Measurements from ENCODE around the gene UMAD1. TPM values are rescaled to one million over a fixed set of nuclear protein-coding genes. Genes with fewer than 3 reads are reported as not detected.

UMAD1 gene
- total RNA-seq, 4 donors from 2014 or later, result 1.3 to 32.9 (median 15.3) TPM

DNA sequence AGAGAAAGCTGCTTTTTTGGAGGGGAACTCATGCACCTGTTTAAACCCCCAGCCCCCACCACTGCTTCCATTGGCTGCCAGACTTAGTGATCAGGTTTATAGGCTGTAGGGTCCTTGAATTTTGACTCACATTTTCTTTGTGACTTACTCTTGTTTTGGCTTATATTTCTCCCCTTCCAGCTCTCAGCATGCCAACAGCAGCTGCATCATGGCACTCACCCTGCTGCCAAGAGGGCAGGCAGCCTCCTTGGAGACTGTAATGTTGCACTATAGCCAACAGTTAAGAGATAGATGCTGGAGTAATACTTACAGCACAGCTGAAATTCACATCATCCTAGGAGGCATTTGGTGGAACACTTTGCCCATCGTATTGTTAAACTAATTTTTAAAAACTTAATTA, 230.0 kb downstream of the UMAD1 start:
- TF ChIP-seq POLR2A (IDR thresholded peaks at IDR 0.05), result no peak
- TF ChIP-seq, protein P1, sequence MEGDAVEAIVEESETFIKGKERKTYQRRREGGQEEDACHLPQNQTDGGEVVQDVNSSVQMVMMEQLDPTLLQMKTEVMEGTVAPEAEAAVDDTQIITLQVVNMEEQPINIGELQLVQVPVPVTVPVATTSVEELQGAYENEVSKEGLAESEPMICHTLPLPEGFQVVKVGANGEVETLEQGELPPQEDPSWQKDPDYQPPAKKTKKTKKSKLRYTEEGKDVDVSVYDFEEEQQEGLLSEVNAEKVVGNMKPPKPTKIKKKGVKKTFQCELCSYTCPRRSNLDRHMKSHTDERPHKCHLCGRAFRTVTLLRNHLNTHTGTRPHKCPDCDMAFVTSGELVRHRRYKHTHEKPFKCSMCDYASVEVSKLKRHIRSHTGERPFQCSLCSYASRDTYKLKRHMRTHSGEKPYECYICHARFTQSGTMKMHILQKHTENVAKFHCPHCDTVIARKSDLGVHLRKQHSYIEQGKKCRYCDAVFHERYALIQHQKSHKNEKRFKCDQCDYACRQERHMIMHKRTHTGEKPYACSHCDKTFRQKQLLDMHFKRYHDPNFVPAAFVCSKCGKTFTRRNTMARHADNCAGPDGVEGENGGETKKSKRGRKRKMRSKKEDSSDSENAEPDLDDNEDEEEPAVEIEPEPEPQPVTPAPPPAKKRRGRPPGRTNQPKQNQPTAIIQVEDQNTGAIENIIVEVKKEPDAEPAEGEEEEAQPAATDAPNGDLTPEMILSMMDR (IDR thresholded peaks at IDR 0.05), result no peak
- H3K36me3 ChIP-seq, result no peaks in the 10 kb centered on the region
- no peak overlapping the region for H3K4me3 ChIP-seq
- no peak overlapping the region for H3K27ac ChIP-seq
- no peaks in the 10 kb centered on the region for H3K4me1 ChIP-seq
- no peaks in the 10 kb centered on the region for H3K27me3 ChIP-seq
- no peak for DNase-seq
- intact Hi-C loops (cut with DNase I; ENCODE audit: low total_unique reads), result no loop called here
- no peaks in the 10 kb centered on the region for H3K9me3 ChIP-seq

DNA sequence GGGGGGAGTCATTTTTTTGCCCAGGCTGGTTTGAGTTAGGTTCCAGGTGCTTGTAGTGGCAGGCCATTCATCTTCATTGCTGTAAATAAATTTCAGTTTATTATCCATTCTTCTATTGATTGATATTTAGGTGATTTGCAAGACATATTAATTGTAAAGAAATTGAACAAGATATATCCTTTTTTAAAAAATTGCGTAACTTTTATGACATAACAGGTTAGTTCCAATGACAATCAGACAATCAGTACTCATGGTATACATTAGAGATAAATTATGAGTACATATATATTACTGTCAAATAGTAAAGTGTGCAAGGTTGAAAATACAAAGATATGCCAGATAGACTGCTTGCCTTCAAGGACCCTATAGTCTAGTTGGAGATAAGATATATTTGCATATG, 235.9 kb downstream of the UMAD1 start:
- H3K9me3 ChIP-seq, result no peaks in the 10 kb centered on the region
- H3K27me3 ChIP-seq, result no peaks in the 10 kb centered on the region
- intact Hi-C loops (cut with DNase I; ENCODE audit: low total_unique reads), result no loop called here
- TF ChIP-seq, protein P1 (IDR thresholded peaks at IDR 0.05), result no peak
- TF ChIP-seq POLR2A (IDR thresholded peaks at IDR 0.05), result no peak
- H3K4me1 ChIP-seq, result no peaks in the 10 kb centered on the region
- no peaks in the 10 kb centered on the region for H3K36me3 ChIP-seq
- no peak overlapping the region for H3K27ac ChIP-seq
- H3K4me3 ChIP-seq, result no peak overlapping the region
- DNase-seq, result no peak

DNA sequence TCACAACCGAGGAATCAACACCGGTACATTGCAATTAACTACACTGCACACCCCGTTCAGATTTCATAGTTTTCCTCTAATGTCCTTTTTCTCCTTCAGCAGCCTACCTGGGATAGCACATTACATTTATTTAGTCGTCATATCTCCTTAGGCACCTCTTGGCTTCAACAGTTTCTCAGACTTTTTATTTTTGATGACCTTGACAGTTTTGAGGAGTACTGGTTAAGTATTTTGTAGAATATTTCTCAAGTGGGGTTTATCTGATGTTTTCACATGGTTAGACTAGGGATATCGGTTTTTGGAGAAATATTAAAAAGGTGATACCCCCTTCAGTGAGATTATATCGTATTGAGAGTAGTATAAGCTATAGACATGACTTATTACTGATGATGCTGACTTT, 241.0 kb downstream of the UMAD1 start:
- Histone ChIP-seq H3K4me3 (no peak overlapping the region), H3K27ac (no peak overlapping the region), H3K27me3 (no peaks in the 10 kb centered on the region), H3K36me3 (no peaks in the 10 kb centered on the region), H3K4me1 (no peaks in the 10 kb centered on the region), H3K9me3 (no peaks in the 10 kb centered on the region)
- intact Hi-C loops (cut with DNase I; ENCODE audit: low total_unique reads), result no loop called here
- no peak for TF ChIP-seq POLR2A (IDR thresholded peaks at IDR 0.05)
- TF ChIP-seq, protein P1 (IDR thresholded peaks at IDR 0.05), result no peak
- no peak for DNase-seq

DNA sequence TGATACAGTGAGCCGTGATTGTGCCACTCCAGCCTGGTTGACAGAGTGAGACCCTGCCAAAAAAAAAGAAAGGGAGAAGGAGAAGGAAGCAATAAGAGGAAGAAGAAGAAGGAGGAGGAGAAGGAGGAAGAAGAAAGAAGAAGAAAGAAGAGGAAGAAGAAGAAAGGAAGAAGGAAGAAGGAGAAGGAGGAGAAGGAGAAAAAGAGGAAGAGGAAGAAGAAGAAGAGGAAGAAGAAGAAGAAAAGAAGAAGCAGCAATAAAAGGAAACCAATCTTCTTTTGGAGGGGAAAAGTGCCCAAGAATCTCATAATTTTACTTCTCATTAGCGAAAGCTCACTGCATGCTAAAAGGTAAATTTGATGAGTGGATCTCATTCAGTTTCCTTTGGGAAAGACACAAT, 242.3 kb downstream of the UMAD1 start:
- no peak for DNase-seq
- Histone ChIP-seq H3K4me1 (no peaks in the 10 kb centered on the region), H3K36me3 (no peaks in the 10 kb centered on the region), H3K9me3 (no peaks in the 10 kb centered on the region), H3K4me3 (no peak overlapping the region), H3K27ac (no peak overlapping the region), H3K27me3 (no peaks in the 10 kb centered on the region)
- intact Hi-C loops (cut with DNase I; ENCODE audit: low total_unique reads), result no loop called here
- TF ChIP-seq, protein P1 (IDR thresholded peaks at IDR 0.05), result no peak
- TF ChIP-seq POLR2A (IDR thresholded peaks at IDR 0.05), result no peak

DNA sequence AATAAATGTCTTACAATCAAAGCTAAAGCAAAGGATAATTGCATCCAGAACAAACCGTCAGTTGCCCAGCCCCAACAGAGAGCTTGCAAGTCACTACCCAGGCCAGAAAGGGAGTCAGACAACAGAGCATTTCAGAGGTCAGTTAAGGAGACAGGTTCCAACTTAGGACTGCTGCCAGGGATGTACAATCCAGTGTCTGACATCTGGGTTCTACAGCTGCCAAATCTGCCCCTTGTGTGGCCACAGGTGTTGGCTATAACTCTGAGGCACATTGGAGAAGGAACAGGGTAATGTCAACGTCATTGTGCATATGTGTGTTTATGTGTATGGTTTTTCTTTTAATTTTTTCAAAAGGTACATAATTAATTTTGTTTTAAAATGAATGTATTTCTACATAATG, 242.8 kb downstream of the UMAD1 start:
- Histone ChIP-seq H3K27ac (no peak overlapping the region), H3K4me3 (no peak overlapping the region), H3K36me3 (no peaks in the 10 kb centered on the region), H3K27me3 (no peaks in the 10 kb centered on the region), H3K9me3 (no peaks in the 10 kb centered on the region), H3K4me1 (no peaks in the 10 kb centered on the region)
- TF ChIP-seq POLR2A (IDR thresholded peaks at IDR 0.05), result no peak
- TF ChIP-seq, protein P1 (IDR thresholded peaks at IDR 0.05), result no peak
- DNase-seq, result no peak
- intact Hi-C loops (cut with DNase I; ENCODE audit: low total_unique reads), result no loop called here
